HG03066 (cell line): ENCODE results near the gene KIF22.
"Not testable (repeated sequence)": the region's sequence is repeated elsewhere in the genome, so short reads cannot be mapped to it uniquely, and the experiment has no call there.

Source experiments
- ATAC-seq: cut with Tn5 transposase; IDR thresholded peaks from one replicate; pipeline ENCODE4 v1.9.1; 2021; ENCODE audit warnings: low read depth; ENCODE audit not compliant: unreplicated experiment

The KIF22 gene

DNA sequence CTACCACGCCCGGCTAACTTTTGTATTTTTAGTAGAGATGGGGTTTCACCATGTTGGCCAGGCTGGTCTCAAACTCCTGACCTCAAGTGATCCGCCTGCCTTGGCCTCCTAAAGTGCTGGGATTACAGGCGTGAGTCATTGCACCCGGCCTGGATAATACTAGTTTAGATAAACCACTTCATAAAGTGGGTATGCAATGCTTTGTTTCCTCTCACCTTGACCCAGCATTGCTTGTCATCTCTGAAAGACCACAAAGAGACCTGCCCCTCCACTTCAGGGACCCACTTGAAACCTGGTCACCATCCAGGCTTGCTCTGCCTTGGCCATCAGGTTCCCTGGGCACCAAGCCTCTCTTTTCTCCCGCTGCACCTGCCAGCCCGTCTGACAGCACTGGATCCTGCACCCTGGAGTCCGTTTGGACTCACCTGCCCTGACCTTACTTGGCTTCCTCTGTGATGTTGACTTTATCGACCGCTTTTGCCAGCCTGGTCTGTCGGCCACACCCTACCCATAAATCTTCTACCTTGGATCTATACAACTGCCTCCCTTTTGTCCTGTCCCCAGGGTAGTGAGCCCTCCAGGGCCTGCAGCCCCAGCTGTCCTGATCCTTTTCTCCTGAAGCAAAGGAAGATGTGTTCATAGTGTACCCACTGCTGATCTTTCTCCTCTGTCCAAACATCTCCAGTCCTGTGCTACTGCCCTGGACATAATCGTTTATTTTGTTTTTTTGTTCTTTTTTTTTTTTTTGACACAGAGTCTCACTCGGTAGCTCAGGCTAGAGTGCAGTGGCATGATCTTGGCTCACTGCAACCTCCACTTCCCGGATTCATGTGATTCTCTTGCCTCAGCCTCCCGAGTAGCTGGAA is 25.2 kb upstream of the KIF22 start:
- ATAC-seq, result no peak

DNA sequence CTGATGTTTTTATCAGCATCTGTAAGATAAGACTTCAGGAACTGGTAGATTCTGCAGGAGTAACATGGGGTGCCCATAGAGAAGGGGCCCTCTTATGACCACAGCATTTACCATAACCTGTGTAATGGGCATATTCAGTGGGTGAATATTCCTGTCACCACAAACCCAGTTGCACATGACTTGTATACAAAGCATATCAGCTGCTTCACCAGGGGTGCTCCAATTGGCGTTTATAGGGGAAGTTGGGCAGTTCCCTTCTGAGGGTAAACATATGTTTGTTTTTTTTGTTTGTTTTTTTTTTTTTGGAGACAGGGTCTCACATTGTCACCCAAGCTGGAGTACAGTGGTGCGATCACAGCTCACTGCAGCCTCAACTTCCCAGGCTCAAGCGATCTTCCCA is 24.0 kb upstream of the KIF22 start:
- no peak for ATAC-seq

DNA sequence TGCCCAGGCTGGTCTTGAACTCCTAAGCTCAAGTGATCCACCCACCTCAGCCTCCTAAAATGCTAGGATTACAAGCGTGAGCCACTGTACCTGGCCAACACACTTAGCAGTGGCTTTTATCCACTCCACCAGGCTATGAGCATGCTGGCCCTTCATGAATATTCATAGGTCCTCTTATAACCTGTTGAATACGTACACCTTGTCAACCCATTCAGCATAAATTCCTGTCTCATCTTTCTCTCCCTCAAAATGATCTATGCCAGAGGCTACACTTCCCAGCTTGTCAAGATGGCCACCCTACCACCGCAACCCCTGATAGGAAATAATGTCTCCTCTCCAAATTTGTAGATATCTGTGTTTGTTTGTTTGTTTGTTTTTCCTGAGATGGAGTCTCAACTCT is 23.5 kb upstream of the KIF22 start:
- no peak for ATAC-seq

DNA sequence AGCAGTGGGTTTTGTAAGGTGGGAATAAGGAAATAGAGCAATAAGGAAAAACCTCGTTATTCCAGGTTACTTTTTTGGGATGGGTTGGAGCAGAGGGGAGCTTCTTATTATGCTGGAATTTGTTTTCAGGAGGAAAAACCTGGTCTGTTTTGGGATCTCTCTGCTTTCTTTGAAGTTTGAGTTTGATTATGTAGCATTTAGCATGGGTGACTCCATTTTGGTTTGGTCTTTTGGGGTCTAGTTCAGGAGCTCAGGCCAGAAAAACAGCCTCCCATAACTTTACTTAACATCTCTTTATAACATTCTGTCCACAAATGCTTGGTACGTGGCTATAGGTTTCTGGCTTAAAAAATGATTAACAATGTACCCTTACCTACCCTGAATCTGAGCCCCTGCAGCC is 21.0 kb upstream of the KIF22 start:
- no peak for ATAC-seq

DNA sequence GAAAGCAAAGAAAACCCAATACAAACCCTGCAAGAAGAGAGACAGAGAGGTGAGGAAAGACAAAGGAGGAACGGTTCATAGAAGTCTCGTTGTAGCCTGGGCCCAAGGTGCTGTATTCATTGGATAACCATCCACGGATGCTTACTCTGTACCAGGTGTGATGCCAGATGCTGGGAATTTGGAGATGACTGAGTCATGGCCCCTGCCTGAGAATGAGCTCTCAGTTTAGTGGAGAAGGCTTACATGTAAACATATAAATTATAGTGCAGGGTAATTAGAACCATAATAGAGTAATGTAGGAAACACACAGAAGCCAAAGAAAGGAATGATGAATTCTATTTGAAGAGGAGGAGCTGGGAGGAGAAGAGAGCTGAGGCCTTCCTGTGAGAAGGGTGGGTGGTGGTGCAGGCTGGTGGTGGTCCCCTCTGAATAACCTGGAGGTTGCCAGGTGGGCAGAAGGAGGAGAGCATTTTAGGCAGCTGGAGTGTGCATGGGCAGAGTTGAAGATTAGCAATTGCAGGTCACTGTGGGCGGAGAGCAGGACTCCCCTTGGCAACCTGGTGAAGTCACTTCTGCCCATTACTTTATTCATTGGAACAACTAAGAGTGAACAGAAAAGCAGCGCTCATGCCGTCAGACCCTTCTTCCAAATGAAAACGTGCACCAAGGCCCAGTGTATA is 20.2 kb upstream of the KIF22 start:
- ATAC-seq, result no peak

DNA sequence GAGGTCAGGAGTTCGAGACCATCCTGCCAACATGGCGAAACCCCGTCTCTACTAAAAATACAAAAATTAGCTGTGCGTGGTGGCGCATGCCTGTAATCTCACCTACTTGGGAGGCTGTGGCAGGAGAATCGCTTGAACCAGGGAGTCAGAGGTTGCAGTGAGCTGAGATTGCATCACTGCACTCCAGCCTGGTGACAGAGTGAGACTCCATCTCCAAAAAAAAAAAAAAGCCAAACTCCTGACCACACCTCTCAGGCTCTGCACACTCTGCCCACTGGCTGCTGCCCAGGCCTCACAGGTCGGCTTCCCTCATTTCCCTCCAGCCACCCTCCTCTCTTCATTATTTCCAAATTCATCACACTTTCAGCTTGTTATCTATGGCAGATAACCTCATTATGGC is 18.2 kb upstream of the KIF22 start:
- ATAC-seq, result not testable (repeated sequence)

DNA sequence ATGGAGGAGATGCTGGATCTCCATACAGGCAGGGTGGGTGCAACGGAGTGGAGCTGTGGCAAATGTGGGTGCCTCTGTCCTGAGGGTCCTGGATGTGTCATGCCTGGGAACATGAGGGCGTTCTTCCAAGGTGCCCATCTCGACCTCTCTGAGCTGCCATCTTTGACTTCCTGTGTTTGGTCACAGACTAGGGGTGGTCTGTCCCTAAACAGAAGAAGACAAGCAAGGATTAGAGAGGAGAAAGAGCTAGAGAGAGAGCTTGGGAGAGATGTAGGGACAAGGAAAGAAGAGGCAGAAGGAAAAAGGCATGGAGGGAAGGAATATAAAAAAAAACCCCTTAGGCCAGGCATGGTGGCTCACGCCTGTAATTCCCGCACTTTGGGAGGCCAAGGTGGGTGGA is 15.8 kb upstream of the KIF22 start:
- ATAC-seq, result no peak

DNA sequence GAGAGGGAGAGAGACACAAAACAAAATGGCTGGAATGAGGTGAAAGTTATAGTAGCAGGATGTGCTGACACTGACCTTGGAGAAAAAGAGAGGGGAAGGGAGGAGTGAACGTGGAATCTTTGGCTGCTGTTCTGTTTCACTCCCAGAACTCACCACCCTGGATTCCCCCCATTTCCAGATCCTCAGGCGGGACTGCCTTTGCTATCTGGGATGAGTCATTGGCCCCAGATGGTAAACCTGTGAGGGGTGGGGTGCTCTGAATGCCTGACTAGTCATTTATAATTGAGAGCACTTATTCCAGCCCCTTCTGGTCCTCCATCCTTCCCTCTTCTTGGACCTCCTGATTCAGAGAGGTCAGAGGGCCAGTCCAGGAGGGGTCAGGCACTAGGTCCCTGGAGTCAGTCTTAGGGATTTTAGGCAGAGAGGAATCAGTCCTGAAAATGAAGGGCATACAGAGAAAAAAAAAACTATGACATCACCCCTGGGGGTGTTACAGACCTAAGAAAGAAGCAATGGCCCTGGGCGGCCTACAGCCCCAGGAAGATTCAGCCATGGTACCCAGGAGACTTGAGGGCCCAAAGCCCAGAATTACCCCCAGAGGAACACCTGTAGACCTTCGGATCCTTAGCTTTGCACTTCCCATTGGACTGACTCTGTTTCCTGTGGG is 14.7 kb upstream of the KIF22 start:
- ATAC-seq, result no peak

DNA sequence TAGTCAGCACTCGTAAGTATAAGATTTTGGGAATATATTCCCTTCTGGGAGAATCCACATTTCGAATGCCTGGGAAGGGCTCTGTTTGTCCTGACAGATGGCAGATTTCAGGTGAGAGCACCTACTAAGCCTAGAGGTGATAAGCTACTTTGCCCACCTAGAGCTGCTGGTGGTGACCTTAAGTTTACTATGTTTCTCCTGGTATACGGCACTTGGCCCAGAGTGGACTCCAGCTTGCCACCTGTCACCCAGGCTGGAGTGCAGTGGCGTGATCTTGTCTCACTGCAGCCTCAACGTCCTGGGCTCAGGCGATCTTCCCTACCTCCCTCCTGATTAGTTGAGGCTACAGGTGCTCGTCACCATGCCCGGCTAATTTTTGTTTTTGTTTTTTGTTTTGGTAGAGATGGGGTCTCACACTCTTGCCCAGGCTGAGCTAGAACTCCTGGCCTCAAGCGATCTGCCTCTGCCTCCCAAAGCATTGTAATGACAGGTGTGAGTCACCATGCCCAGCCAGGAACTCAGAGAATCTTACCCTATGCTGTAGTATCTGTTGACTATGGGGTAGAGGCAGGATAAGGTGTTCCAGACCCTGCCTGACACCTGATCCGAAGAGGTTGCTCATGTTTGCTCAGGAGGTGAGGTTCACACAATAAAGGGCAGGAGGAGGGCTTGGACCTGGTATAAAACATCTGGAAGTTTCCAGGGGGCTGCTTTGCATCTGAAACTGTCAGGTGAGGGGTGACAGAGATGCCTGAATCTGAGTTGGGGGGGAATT is 12.8 kb upstream of the KIF22 start, which contains the start of gene ZG16:
ZG16 (plus strand) TSS at position 681 of the 775 bp plus-strand sequence. CDS start 1,011 bp downstream, outside the sequence.
- no peak for ATAC-seq

DNA sequence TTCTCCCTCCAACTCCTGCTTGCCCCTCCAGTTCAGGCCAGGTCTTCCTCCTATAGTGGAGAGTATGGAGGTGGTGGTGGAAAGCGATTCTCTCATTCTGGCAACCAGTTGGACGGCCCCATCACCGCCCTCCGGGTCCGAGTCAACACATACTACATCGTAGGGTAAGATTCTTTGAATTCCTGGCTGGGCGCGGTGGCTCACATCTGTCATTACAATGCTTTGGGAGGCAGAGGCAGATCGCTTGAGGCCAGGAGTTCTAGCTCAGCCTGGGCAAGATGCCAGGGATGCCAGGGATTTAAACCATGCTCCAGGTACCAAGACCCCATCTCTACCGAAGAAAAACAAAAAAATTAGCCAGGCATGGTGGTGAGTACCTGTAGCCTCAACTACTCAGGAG is 11.1 kb upstream of the KIF22 start:
- no peak for ATAC-seq

DNA sequence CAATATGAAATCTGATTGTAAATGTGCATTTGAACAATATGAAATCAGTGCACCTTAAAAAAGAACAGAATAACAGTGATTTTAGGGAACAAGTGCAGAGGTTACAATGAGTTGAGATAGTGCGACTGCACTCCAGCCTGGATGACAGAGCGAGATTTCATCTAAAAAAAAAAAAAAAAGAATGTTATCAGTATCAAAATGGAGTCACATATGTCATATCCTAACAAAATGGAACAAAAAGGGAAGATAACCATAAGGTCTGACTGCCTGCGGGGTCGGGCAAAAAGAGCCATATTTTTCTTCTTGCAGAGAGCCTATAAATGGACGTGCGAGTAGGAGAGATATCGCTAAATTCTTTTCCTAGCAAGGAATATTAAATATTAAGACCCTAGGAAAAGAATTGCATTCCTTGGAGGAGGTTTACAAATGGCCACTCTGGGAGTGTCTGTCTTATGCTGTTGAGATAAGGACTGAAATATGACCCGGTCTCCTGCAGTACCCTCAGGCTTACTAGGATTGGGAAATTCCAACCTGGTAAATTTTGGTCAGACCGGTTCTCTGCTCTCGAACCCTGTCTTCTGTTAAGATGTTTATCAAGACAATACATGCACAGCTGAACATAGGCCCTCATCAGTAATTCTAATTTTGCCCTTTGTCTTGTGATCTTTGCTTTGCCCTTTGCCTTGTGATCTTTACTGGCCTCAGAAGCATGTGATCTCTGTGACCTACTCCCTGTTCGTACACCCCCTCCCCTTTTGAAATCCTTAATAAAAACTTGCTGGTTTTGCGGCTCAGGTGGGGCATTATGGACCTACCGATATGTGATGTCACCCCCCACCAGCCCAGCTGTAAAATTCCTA is 7.2 kb upstream of the KIF22 start:
- not testable (repeated sequence) for ATAC-seq

DNA sequence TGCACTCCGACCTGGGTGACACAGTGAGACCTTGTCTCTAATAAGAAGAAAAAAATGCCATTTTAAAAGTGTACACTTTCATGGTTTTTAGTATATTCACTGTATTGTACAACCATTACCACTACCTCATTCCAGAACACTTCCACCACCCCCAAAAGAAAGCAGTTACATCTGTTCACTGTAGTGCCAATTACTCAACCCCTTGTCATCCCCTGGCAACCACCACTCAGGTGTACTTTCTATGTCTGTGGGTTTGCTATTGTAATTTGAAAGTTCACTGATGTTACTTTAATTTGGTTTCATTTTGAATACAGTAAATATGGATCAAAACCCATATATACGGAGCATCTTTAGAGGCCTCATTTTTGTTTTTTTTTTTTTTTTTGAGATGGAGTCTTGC is 6.4 kb upstream of the KIF22 start:
- ATAC-seq, result no peak

DNA sequence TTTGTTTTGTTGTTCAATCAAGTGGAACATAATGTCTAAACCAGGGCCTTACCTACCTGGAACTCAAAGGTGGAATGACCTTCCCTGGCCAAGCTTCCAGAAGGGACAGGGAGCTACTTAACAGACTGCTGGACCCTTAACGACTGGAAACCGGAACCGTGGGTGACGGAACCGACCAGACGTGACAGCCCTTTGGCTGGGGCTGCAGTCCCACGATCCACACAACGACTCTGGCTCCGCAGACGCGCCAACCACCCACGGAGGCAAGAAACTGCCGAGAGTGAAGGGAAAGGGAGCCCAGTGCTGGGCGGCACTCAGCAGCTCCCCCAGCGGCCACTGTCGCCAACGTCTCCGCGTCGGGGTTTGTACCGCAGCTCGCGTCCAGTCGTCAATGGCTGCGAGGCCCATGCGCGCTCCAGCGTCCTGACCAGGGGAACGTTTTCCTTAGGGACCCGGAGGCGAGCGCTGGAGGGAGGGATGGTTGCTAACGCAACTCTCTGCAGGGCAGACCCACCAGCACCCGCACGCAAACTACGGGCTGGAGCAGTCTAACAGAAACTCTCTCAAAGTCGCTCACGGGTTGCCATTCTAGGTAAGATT is 5.5 kb upstream of the KIF22 start:
- no peak for ATAC-seq

DNA sequence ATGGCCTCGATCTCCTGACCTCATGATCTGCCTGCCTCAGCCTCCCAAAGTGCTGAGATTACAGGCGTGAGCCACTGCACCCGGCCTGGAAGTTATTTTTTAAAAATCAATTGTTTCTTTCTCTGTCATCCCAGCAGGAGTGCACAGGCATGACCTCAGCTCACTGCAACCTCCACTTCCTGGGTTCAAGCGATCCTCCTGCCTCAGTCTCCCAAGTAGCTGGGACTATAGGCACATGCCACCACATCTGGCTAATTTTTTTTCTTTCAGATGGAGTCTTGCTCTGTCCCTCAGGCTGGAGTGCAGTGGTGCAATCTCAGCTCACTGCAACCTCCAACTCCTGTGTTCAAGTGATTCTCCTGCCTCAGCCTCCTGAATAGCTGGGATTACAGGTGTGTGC is 3.4 kb upstream of the KIF22 start:
- not testable (repeated sequence) for ATAC-seq

DNA sequence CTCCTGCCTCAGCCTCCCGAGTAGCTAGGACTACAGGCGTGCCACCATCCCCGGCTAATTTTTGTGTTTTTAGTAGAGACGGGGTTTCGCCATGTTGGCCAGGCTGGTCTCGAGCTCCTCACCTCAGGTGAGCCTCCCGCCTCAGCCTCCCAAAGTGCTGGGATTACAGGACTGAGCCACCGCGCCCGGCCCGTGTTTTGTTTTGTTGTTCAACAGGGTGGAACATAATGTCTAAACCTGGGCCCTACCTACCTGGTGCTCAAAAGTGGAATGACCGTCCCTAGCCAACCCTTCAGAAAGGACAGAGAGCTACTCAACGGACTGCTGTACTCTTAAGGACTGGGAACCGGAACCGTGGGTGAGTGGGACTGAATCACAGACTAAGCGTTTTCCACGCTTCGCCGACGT is 772 bp upstream of the KIF22 start:
- no peak for ATAC-seq

DNA sequence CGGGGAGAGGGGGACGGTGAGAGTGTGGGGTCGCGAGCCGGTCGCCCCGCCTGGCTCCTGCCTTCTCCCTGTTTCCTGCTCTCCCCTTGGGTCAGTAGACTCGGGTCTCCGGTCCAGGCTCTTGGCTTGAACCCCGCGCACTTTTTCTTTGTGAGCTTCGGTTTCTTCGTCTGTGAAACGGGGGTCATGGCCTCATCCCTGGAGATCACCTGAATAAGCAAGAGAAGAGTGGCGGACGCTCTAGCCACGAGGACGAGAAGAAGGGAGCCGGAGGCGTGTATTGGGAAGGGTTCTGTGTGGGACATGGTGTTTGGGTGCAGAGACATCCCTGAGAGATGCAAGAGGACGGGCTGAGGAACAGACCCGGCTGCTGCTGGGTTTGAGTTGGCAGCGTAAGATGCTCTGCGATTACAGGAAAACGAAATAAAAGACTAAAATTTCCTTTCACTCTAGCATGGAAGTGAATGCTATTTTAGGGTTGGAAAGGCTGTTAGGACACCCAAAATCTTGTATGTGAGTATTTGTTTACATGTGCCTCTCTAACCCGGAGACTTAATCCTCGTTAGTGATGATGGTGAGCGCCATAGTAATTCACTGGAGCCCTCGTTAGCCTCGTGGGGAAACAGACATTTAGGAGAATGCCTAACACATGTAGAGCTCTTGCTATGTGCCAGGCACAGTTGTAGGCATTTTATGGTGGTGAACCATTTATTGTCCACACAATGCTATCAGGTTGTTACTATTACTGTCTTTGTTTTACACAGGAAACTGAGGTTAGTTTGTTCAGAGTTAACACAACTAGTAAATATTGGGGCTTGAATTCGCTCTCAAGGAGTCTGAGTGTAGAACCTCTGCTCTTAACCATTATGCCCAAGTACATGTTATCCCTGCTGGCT is 646 bp downstream of the KIF22 start:
- ATAC-seq, result no peak

DNA sequence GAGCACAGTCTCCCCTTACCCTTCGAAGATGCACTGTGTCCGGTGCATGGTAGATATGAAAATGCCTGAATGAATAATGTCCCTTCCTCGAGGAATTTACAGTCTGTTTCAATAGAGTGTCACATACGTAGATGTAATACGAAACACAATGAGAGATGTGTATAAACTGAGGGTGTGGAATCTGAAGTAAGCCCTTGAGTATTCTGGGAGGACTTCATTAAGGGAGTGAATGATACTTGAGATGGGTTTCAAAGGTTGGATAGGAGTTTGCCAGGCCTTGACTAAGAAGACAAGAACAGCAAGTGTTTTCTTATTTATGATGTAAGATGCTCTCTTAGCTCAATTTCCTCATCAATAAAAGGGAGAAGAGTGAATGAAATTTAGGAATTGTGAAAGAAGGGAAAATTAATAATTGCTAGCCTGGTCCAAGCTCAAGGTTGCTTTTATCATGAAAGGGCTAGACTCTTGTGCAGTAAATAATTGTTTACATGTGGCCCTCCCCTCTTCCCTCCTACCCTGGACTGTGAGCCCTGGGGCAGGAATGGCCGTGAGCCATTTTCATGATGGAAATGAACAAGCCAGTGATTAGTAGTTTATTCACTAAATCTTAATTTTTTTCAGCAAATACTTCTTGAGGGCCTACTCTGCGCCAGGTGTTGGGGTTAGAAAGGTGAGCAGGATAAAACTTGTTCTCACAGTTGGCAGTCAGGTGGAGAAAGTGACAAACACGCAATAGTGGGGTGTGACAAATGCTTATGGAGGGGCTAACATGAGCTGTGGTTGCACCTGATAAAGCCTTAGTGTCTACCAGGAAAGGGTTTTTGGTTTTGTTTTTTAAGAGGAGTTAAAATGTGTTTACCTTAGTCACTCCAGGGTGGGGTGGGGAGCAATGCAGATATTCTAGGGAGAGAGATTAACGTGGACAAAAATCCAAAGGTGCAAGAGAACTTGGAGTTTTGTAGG is 1.6 kb downstream of the KIF22 start:
- ATAC-seq, result no peak
